Measurements from ENCODE around the gene BNC2.

BNC2 gene

DNA sequence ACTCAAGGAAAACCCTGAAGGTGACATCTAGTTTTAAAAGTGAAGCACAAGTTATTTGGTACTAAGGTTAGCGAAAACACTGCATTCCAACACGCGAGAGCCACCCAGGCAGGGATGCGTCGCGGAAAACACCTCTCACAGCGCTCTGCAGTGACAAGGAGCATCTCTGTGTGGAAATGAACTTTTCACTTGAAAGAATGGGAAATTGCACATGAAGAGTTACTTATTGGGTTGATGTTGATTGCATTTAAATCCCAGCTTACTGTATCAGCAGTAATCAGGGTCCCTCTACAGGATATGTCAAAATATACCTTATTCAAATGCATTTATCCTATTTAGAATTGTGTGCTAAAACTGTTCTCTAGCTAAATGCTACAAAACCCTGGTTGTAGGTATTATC is 144.4 kb downstream of the BNC2 start:
- peak overlapping the region; percentile 50 for H3K56ac ChIP-seq (ENCODE audit: low read length)
- no peak overlapping the region for H2BK5ac ChIP-seq (ENCODE audit: low read length)
- no peak overlapping the region for H3K4ac ChIP-seq (ENCODE audit: low read depth, low read length)
- no peaks in the 10 kb centered on the region for H3K36me3 ChIP-seq (ENCODE audit: control insufficient read depth, insufficient read depth, low read length)
- H3K27ac ChIP-seq (ENCODE audit: low read depth, low read length) = no peak overlapping the region
- H3K9ac ChIP-seq (ENCODE audit: low read length) = no peak overlapping the region
- no peak overlapping the region for H3K4me2 ChIP-seq (ENCODE audit: low read length)
- no peak overlapping the region for H3K23ac ChIP-seq (ENCODE audit: low read length)
- H2BK120ac ChIP-seq (ENCODE audit: low read depth, low read length) = no peak overlapping the region
- no peak overlapping the region for H2AK5ac ChIP-seq (ENCODE audit: low read length)
- no peaks in the 10 kb centered on the region for H3K79me1 ChIP-seq (ENCODE audit: low read length)
- no peak overlapping the region for H3K18ac ChIP-seq (ENCODE audit: low read length)
- no peak overlapping the region for H4K8ac ChIP-seq (ENCODE audit: low read depth, low read length)
- no peak overlapping the region for H3K4me3 ChIP-seq (ENCODE audit: low read length)
- H3K4me1 ChIP-seq (ENCODE audit: control insufficient read depth, low read depth, low read length) = peaks cover 8% of the 10 kb centered on the region
- no CpG with 5 or more reads among the region's 7 CpGs for WGBS (ENCODE audit: extremely low coverage, insufficient coverage, low lambda C conversion rate)
- H2BK15ac ChIP-seq (replicated peaks; ENCODE audit: low read depth) = no peak overlapping the region
- no peaks in the 10 kb centered on the region for H3K79me2 ChIP-seq (ENCODE audit: control insufficient read depth, insufficient read depth, low read length)
- H4K5ac ChIP-seq (ENCODE audit: low read length) = no peak overlapping the region
- H3K27me3 ChIP-seq (ENCODE audit: insufficient read depth, low read length, poor library complexity) = no peaks in the 10 kb centered on the region
- peak; percentile 46 for DNase-seq

DNA sequence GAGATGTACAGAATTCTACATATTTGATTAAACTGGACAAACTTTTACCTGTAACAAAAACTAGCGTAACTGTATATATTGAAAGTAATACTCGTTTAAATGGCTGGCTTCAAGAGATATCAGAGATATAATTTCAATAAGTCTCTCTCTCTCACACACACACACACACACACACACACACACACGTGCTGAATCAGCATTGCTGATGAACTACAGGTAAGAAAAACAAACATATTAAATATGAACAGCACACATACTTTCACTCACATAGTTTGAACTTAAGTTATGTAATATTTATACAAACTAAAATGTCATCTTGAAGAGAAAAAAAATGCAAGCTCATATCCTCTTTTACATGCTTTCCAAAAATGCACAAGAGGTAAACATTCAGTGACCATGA is 145.4 kb downstream of the BNC2 start:
- WGBS (ENCODE audit: extremely low coverage, insufficient coverage, low lambda C conversion rate) = no CpG with 5 or more reads among the region's 3 CpGs
- H3K79me1 ChIP-seq (ENCODE audit: low read length) = no peaks in the 10 kb centered on the region
- H3K27ac ChIP-seq (ENCODE audit: low read depth, low read length) = no peak overlapping the region
- no peaks in the 10 kb centered on the region for H3K36me3 ChIP-seq (ENCODE audit: control insufficient read depth, insufficient read depth, low read length)
- H3K23ac ChIP-seq (ENCODE audit: low read length) = no peak overlapping the region
- no peak overlapping the region for H3K4ac ChIP-seq (ENCODE audit: low read depth, low read length)
- H3K79me2 ChIP-seq (ENCODE audit: control insufficient read depth, insufficient read depth, low read length) = no peaks in the 10 kb centered on the region
- no peak overlapping the region for H2AK5ac ChIP-seq (ENCODE audit: low read length)
- H3K4me3 ChIP-seq (ENCODE audit: low read length) = no peak overlapping the region
- DNase-seq = no peak
- no peak overlapping the region for H4K8ac ChIP-seq (ENCODE audit: low read depth, low read length)
- no peak overlapping the region for H4K5ac ChIP-seq (ENCODE audit: low read length)
- no peaks in the 10 kb centered on the region for H3K27me3 ChIP-seq (ENCODE audit: insufficient read depth, low read length, poor library complexity)
- H3K4me1 ChIP-seq (ENCODE audit: control insufficient read depth, low read depth, low read length) = peaks cover 7% of the 10 kb centered on the region
- H3K56ac ChIP-seq (ENCODE audit: low read length) = no peak overlapping the region
- no peak overlapping the region for H3K18ac ChIP-seq (ENCODE audit: low read length)
- no peak overlapping the region for H3K4me2 ChIP-seq (ENCODE audit: low read length)
- H2BK5ac ChIP-seq (ENCODE audit: low read length) = no peak overlapping the region
- H3K9ac ChIP-seq (ENCODE audit: low read length) = no peak overlapping the region
- no peak overlapping the region for H2BK15ac ChIP-seq (replicated peaks; ENCODE audit: low read depth)
- no peak overlapping the region for H2BK120ac ChIP-seq (ENCODE audit: low read depth, low read length)

DNA sequence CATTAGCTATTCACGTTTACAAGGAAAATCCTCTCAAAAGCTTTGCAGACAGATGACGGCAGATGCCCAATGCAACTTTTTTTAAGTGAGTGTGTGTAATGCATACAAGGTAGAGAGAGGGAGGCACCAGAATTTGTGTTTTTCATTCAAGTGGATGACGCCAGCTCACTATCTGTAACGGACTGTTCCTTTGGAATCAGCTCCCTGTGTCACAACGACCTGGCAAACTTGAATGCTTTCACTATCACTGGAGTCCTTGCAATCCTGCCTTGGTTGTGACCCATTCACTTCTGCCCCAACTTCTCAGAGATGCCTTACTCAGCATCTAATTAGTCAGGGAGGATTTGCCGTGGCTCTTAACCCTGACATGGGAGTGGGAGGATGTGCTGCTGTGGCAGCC is 148.5 kb downstream of the BNC2 start:
- Histone ChIP-seq H3K27me3 (ENCODE audit: insufficient read depth, low read length, poor library complexity) (no peaks in the 10 kb centered on the region), H3K4me2 (ENCODE audit: low read length) (no peak overlapping the region), H3K18ac (ENCODE audit: low read length) (no peak overlapping the region), H3K4ac (ENCODE audit: low read depth, low read length) (no peak overlapping the region), H2BK120ac (ENCODE audit: low read depth, low read length) (no peak overlapping the region), H4K8ac (ENCODE audit: low read depth, low read length) (no peak overlapping the region), H3K79me2 (ENCODE audit: control insufficient read depth, insufficient read depth, low read length) (no peaks in the 10 kb centered on the region), H3K79me1 (ENCODE audit: low read length) (no peaks in the 10 kb centered on the region), H3K27ac (ENCODE audit: low read depth, low read length) (no peak overlapping the region), H3K36me3 (ENCODE audit: control insufficient read depth, insufficient read depth, low read length) (no peaks in the 10 kb centered on the region), H2BK15ac (replicated peaks; ENCODE audit: low read depth) (no peak overlapping the region), H4K5ac (ENCODE audit: low read length) (no peak overlapping the region), H3K9ac (ENCODE audit: low read length) (no peak overlapping the region), H3K4me1 (ENCODE audit: control insufficient read depth, low read depth, low read length) (peaks cover 2% of the 10 kb centered on the region), H2BK5ac (ENCODE audit: low read length) (no peak overlapping the region), H3K56ac (ENCODE audit: low read length) (no peak overlapping the region), H3K4me3 (ENCODE audit: low read length) (no peak overlapping the region), H2AK5ac (ENCODE audit: low read length) (no peak overlapping the region), H3K23ac (ENCODE audit: low read length) (no peak overlapping the region)
- WGBS (ENCODE audit: extremely low coverage, insufficient coverage, low lambda C conversion rate) = no CpG with 5 or more reads among the region's 6 CpGs
- no peak for DNase-seq

DNA sequence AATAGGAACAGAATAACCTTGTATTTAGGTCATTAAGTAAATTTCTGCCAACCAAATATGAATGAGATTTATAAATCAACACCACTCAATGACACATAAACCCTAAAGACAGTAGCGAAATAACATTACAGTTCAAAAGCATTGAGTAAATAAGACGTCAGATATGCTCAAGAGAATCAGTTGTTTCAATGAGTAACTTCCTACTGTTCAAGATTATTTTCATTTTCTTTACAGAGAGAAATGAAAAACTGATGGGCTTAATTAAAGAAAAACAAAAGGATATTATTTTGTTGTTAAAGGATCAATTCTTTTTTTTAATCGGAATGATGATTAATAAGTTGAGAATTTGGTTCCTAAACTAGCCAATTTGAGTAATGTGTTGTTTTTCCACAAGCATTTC is 150.1 kb downstream of the BNC2 start:
- Histone ChIP-seq H3K79me1 (ENCODE audit: low read length) (no peaks in the 10 kb centered on the region), H3K27me3 (ENCODE audit: insufficient read depth, low read length, poor library complexity) (no peaks in the 10 kb centered on the region), H3K56ac (ENCODE audit: low read length) (no peak overlapping the region), H3K36me3 (ENCODE audit: control insufficient read depth, insufficient read depth, low read length) (no peaks in the 10 kb centered on the region), H3K4me3 (ENCODE audit: low read length) (no peak overlapping the region), H3K9ac (ENCODE audit: low read length) (no peak overlapping the region), H4K5ac (ENCODE audit: low read length) (no peak overlapping the region), H2BK15ac (replicated peaks; ENCODE audit: low read depth) (no peak overlapping the region), H2BK120ac (ENCODE audit: low read depth, low read length) (no peak overlapping the region), H3K18ac (ENCODE audit: low read length) (no peak overlapping the region), H3K23ac (ENCODE audit: low read length) (no peak overlapping the region), H2BK5ac (ENCODE audit: low read length) (no peak overlapping the region), H3K79me2 (ENCODE audit: control insufficient read depth, insufficient read depth, low read length) (no peaks in the 10 kb centered on the region), H3K27ac (ENCODE audit: low read depth, low read length) (no peak overlapping the region), H4K8ac (ENCODE audit: low read depth, low read length) (no peak overlapping the region), H3K4me2 (ENCODE audit: low read length) (no peak overlapping the region), H3K4ac (ENCODE audit: low read depth, low read length) (no peak overlapping the region), H2AK5ac (ENCODE audit: low read length) (no peak overlapping the region), H3K4me1 (ENCODE audit: control insufficient read depth, low read depth, low read length) (no peaks in the 10 kb centered on the region)
- 100% methylated on average over 1 of the region's 3 CpGs for WGBS (ENCODE audit: extremely low coverage, insufficient coverage, low lambda C conversion rate)
- DNase-seq = no peak

DNA sequence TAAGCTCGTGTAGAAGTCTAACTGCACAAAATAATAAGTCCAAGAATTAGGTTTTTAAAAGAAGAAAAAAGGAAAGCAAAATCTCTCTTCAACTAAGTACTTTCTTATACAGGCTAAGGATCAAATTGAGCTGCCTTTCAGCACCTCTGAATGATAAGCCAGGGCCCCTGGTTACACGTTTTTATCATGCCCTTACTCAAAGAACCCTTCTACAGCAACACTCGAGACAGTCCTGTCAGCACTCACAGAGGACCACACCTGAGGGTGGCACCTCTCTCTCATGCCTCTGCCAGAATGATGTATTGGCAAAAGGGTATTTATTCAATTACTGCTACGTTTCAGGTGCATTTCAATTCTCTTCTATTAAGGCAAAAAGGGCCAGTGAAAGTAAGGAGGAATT is 150.5 kb downstream of the BNC2 start:
- Histone ChIP-seq H3K79me2 (ENCODE audit: control insufficient read depth, insufficient read depth, low read length) (no peaks in the 10 kb centered on the region), H3K79me1 (ENCODE audit: low read length) (no peaks in the 10 kb centered on the region), H2BK120ac (ENCODE audit: low read depth, low read length) (no peak overlapping the region), H3K9ac (ENCODE audit: low read length) (no peak overlapping the region), H3K56ac (ENCODE audit: low read length) (no peak overlapping the region), H3K4me2 (ENCODE audit: low read length) (no peak overlapping the region), H3K27me3 (ENCODE audit: insufficient read depth, low read length, poor library complexity) (no peaks in the 10 kb centered on the region), H2AK5ac (ENCODE audit: low read length) (no peak overlapping the region), H2BK15ac (replicated peaks; ENCODE audit: low read depth) (no peak overlapping the region), H2BK5ac (ENCODE audit: low read length) (no peak overlapping the region), H4K8ac (ENCODE audit: low read depth, low read length) (no peak overlapping the region), H3K4me3 (ENCODE audit: low read length) (no peak overlapping the region), H3K36me3 (ENCODE audit: control insufficient read depth, insufficient read depth, low read length) (no peaks in the 10 kb centered on the region), H3K18ac (ENCODE audit: low read length) (no peak overlapping the region), H3K23ac (ENCODE audit: low read length) (no peak overlapping the region), H3K27ac (ENCODE audit: low read depth, low read length) (no peak overlapping the region), H4K5ac (ENCODE audit: low read length) (no peak overlapping the region), H3K4ac (ENCODE audit: low read depth, low read length) (no peak overlapping the region), H3K4me1 (ENCODE audit: control insufficient read depth, low read depth, low read length) (no peaks in the 10 kb centered on the region)
- DNase-seq = no peak
- no CpG with 5 or more reads among the region's 4 CpGs for WGBS (ENCODE audit: extremely low coverage, insufficient coverage, low lambda C conversion rate)

DNA sequence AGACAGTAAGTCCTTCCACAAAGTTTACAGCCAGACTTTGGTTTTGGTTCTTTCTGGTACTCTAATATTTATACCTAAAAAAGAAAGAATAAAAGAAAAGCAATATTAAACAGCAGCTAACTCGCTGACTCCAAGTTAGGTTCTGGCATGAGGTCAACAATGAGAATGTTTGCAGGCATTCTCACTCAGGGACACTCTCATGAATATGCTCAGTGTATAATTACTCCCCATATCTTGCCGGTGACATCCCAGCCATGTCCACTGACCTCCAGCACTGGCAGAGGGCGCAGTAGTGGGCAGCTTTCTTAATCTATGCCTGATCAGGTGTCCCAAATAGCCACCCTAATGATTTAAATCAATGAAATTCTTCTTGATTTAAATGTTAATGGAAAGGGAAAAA is 151.5 kb downstream of the BNC2 start:
- no CpG with 5 or more reads among the region's 3 CpGs for WGBS (ENCODE audit: extremely low coverage, insufficient coverage, low lambda C conversion rate)
- Histone ChIP-seq H2BK5ac (ENCODE audit: low read length) (no peak overlapping the region), H2BK15ac (replicated peaks; ENCODE audit: low read depth) (no peak overlapping the region), H2BK120ac (ENCODE audit: low read depth, low read length) (no peak overlapping the region), H3K4me3 (ENCODE audit: low read length) (no peak overlapping the region), H3K4me1 (ENCODE audit: control insufficient read depth, low read depth, low read length) (no peaks in the 10 kb centered on the region), H2AK5ac (ENCODE audit: low read length) (no peak overlapping the region), H3K56ac (ENCODE audit: low read length) (no peak overlapping the region), H3K23ac (ENCODE audit: low read length) (no peak overlapping the region), H3K4ac (ENCODE audit: low read depth, low read length) (no peak overlapping the region), H4K5ac (ENCODE audit: low read length) (no peak overlapping the region), H3K79me2 (ENCODE audit: control insufficient read depth, insufficient read depth, low read length) (no peaks in the 10 kb centered on the region), H3K79me1 (ENCODE audit: low read length) (no peaks in the 10 kb centered on the region), H4K8ac (ENCODE audit: low read depth, low read length) (no peak overlapping the region), H3K27me3 (ENCODE audit: insufficient read depth, low read length, poor library complexity) (no peaks in the 10 kb centered on the region), H3K9ac (ENCODE audit: low read length) (no peak overlapping the region), H3K18ac (ENCODE audit: low read length) (no peak overlapping the region), H3K36me3 (ENCODE audit: control insufficient read depth, insufficient read depth, low read length) (no peaks in the 10 kb centered on the region), H3K27ac (ENCODE audit: low read depth, low read length) (no peak overlapping the region), H3K4me2 (ENCODE audit: low read length) (no peak overlapping the region)
- no peak for DNase-seq
